SK-N-SH treated with all-trans-retinoic acid at 6 μM for 48 hours (cell line): ENCODE measurements around the gene DNTT.

Source experiments
- ATAC-seq: fragments of 200-7000 bp; cut with Tn5 transposase; 3 replicates; pipeline ENCODE4 v1.9.1; 2020; ENCODE audit warnings: mild to moderate bottlenecking, moderate library complexity
- ARNTL ChIP-seq: fragments of 450-650 bp; formaldehyde crosslinking; IDR thresholded peaks from 2 replicates; pipeline ENCODE4 v1.5.0; 2020; ENCODE audit warnings: low read depth, mild to moderate bottlenecking, moderate library complexity, borderline replicate concordance
- BACH2 ChIP-seq: fragments of 250-450 bp; sonication (Bioruptor Pico); IDR thresholded peaks from 2 replicates; pipeline ENCODE4 v1.9.0; 2021; ENCODE audit warnings: mild to moderate bottlenecking, borderline replicate concordance
- CREB5 ChIP-seq: fragments of 250-450 bp; sonication (Bioruptor Pico); IDR thresholded peaks from 2 replicates; pipeline ENCODE4 v1.5.1; 2020; ENCODE audit warnings: low read depth, mild to moderate bottlenecking, moderate library complexity
- CSDC2 ChIP-seq: fragments of 250-450 bp; sonication (Bioruptor Pico); IDR thresholded peaks from 2 replicates; pipeline ENCODE4 v1.5.0; 2020; ENCODE audit warnings: mild to moderate bottlenecking, moderate library complexity
- CSRNP3 ChIP-seq: fragments of 250-450 bp; sonication (Bioruptor Pico); IDR thresholded peaks from 2 replicates; pipeline ENCODE4 v1.5.1; 2021; ENCODE audit warnings: mild to moderate bottlenecking, moderate library complexity
- ESRRG ChIP-seq: fragments of 250-450 bp; sonication (Bioruptor Pico); IDR thresholded peaks from 2 replicates; pipeline ENCODE4 v1.6.1; 2021; ENCODE audit warnings: mild to moderate bottlenecking
- ISL1 ChIP-seq: fragments of 250-450 bp; sonication (Bioruptor Pico); IDR thresholded peaks from 2 replicates; pipeline ENCODE4 v2.1.2; 2022; ENCODE audit warnings: mild to moderate bottlenecking, moderate library complexity
- OSR1 ChIP-seq: fragments of 250-450 bp; sonication (Bioruptor Pico); IDR thresholded peaks from 2 replicates; pipeline ENCODE4 v1.8.0; 2022; ENCODE audit warnings: moderate library complexity, mild to moderate bottlenecking, inconsistent platforms
- PATZ1 ChIP-seq: fragments of 250-450 bp; sonication (Bioruptor Pico); IDR thresholded peaks from 2 replicates; pipeline ENCODE4 v1.8.0; 2020; ENCODE audit warnings: mild to moderate bottlenecking, moderate library complexity, borderline replicate concordance
- POU6F1 ChIP-seq: fragments of 250-450 bp; sonication (Bioruptor Pico); IDR thresholded peaks from 2 replicates; pipeline ENCODE4 v1.8.0; 2021; ENCODE audit warnings: low read depth, mild to moderate bottlenecking, moderate library complexity, borderline replicate concordance
- PPARA ChIP-seq: fragments of 250-450 bp; sonication (Bioruptor Pico); IDR thresholded peaks from 2 replicates; pipeline ENCODE4 v1.5.0; 2020; ENCODE audit warnings: mild to moderate bottlenecking, borderline replicate concordance
- RARB ChIP-seq: fragments of 250-450 bp; sonication (Bioruptor Pico); IDR thresholded peaks from 2 replicates; pipeline ENCODE4 v1.8.0; 2021; ENCODE audit warnings: mild to moderate bottlenecking, moderate library complexity
- SNAI2 ChIP-seq: fragments of 250-450 bp; sonication (Bioruptor Pico); IDR thresholded peaks from 2 replicates; pipeline ENCODE4 v1.5.0; 2020; ENCODE audit warnings: mild to moderate bottlenecking, moderate library complexity
- TCF4 ChIP-seq: fragments of 250-450 bp; sonication (Bioruptor Pico); IDR thresholded peaks from 2 replicates; pipeline ENCODE4 v1.8.0; 2021; ENCODE audit warnings: mild to moderate bottlenecking, moderate library complexity, borderline replicate concordance
- TOX ChIP-seq: fragments of 250-450 bp; sonication (Bioruptor Pico); IDR thresholded peaks from 2 replicates; pipeline ENCODE4 v1.8.0; 2021; ENCODE audit warnings: mild to moderate bottlenecking, moderate library complexity, borderline replicate concordance
- TSHZ2 ChIP-seq: fragments of 250-450 bp; sonication (Bioruptor Pico); IDR thresholded peaks from 2 replicates; pipeline ENCODE4 v1.5.0; 2020; ENCODE audit warnings: mild to moderate bottlenecking, moderate library complexity
- ZC3H10 ChIP-seq: fragments of 250-450 bp; sonication (Bioruptor Pico); IDR thresholded peaks from 2 replicates; pipeline ENCODE4 v1.5.1; 2021; ENCODE audit warnings: mild to moderate bottlenecking, moderate library complexity
- ZNF565 ChIP-seq: fragments of 450-650 bp; formaldehyde crosslinking; conservative IDR thresholded peaks from 2 replicates; pipeline ENCODE4 v1.5.0; 2020; ENCODE audit warnings: low read depth, mild to moderate bottlenecking, moderate library complexity
- ZNF70 ChIP-seq: fragments of 450-650 bp; formaldehyde crosslinking; IDR thresholded peaks from 2 replicates; pipeline ENCODE4 v1.5.0; 2020; ENCODE audit warnings: mild to moderate bottlenecking, moderate library complexity
- ZNF8 ChIP-seq: fragments of 450-650 bp; formaldehyde crosslinking; IDR thresholded peaks from 2 replicates; pipeline ENCODE4 v1.5.0; 2020; ENCODE audit warnings: mild to moderate bottlenecking, moderate library complexity

The DNTT gene

GRCh38 chr10:96304230-96304629 lies at the start of gene DNTT:
TSS of gene DNTT (plus strand) at chr10:96304434. CDS start at chr10:96304498, 64 bp downstream.
- ATAC-seq = no peak
- TF ChIP-seq ZNF565 = no peak

- TF ChIP-seq ZNF8 (CRISPR knock-in tag) (no peak), PATZ1 (no peak), CSDC2 (CRISPR knock-in tag) (no peak), TCF4 (no peak), ZNF70 (CRISPR knock-in tag) (no peak), CREB5 (CRISPR knock-in tag) (no peak)
- no peak for ATAC-seq
Observed at GRCh38 chr10:96254976-96255375, 49.3 kb upstream of the DNTT start.

GRCh38 chr10:96255549-96256333 lies 48.5 kb upstream of the DNTT start:
- ATAC-seq = no peak
- no peak for TF ChIP-seq ARNTL (CRISPR knock-in tag)
- no peak for TF ChIP-seq PPARA (CRISPR knock-in tag)
- TF ChIP-seq TCF4 = no peak
- TF ChIP-seq CSRNP3 (CRISPR knock-in tag) = no peak
- no peak for TF ChIP-seq ZC3H10 (CRISPR knock-in tag)
- no peak for TF ChIP-seq CSDC2 (CRISPR knock-in tag)
- no peak for TF ChIP-seq ZNF8 (CRISPR knock-in tag)
- TF ChIP-seq BACH2 (CRISPR knock-in tag) = no peak
- TF ChIP-seq POU6F1 (CRISPR knock-in tag) = no peak
- TF ChIP-seq ISL1 = no peak
- no peak for TF ChIP-seq ESRRG (CRISPR knock-in tag)
- TF ChIP-seq CREB5 (CRISPR knock-in tag) = no peak
- TF ChIP-seq TSHZ2 = no peak
- TF ChIP-seq TOX = no peak
- TF ChIP-seq, all 23 proteins: peak for 0

- ATAC-seq = no peak
- TF ChIP-seq BACH2 (CRISPR knock-in tag) (no peak), ZNF8 (CRISPR knock-in tag) (no peak), SNAI2 (CRISPR knock-in tag) (no peak), ESRRG (CRISPR knock-in tag) (no peak), PATZ1 (no peak), PPARA (CRISPR knock-in tag) (no peak), TSHZ2 (no peak), OSR1 (no peak), ZC3H10 (CRISPR knock-in tag) (no peak), RARB (CRISPR knock-in tag) (no peak)
Observed at GRCh38 chr10:96257944-96258343, 46.3 kb upstream of the DNTT start.
